Measurements from ENCODE around the gene TMEM164. TPM values are rescaled to one million over a fixed set of nuclear protein-coding genes. Genes with fewer than 3 reads are reported as not detected.

The TMEM164 gene
- total RNA-seq, 1 donor: 7.3 TPM

GRCh38 chrX:110052303-110052702, 49.4 kb downstream of the TMEM164 start:
- no peak for DNase-seq (ENCODE audit: low read depth)
- H3K4me3 ChIP-seq (ENCODE audit: low read depth, low read length): no peak overlapping the region
- TF ChIP-seq, protein P1, sequence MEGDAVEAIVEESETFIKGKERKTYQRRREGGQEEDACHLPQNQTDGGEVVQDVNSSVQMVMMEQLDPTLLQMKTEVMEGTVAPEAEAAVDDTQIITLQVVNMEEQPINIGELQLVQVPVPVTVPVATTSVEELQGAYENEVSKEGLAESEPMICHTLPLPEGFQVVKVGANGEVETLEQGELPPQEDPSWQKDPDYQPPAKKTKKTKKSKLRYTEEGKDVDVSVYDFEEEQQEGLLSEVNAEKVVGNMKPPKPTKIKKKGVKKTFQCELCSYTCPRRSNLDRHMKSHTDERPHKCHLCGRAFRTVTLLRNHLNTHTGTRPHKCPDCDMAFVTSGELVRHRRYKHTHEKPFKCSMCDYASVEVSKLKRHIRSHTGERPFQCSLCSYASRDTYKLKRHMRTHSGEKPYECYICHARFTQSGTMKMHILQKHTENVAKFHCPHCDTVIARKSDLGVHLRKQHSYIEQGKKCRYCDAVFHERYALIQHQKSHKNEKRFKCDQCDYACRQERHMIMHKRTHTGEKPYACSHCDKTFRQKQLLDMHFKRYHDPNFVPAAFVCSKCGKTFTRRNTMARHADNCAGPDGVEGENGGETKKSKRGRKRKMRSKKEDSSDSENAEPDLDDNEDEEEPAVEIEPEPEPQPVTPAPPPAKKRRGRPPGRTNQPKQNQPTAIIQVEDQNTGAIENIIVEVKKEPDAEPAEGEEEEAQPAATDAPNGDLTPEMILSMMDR (IDR thresholded peaks at IDR 0.05; ENCODE audit: insufficient read depth, low read length): no peak

DNA sequence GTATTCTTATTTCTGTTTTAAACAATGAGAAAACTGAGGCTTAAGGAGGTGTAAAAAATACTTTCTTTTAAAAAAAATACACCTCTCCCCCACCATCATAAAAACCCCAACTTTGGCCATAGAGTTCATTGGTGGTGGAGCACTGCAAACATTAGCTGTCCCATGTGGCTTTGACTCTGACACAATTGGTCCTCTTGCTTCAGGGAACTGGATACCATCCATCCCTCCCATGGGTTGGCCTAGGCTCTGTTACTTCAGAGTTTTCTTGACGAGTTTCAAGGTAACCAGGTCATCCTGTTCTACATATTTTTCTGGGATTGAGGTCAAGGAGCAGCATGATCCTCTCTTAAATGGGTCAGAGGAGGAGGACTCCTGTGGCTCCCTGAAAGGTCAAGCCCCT, 50.5 kb downstream of the TMEM164 start:
- H3K4me3 ChIP-seq (ENCODE audit: low read depth, low read length): no peak overlapping the region
- no peak for DNase-seq (ENCODE audit: low read depth)
- TF ChIP-seq, protein P1 (IDR thresholded peaks at IDR 0.05; ENCODE audit: insufficient read depth, low read length): no peak

GRCh38 chrX:110055616-110056015, 52.7 kb downstream of the TMEM164 start:
- TF ChIP-seq, protein P1 (IDR thresholded peaks at IDR 0.05; ENCODE audit: insufficient read depth, low read length): no peak
- no peak for DNase-seq (ENCODE audit: low read depth)
- H3K4me3 ChIP-seq (ENCODE audit: low read depth, low read length): no peak overlapping the region

DNA sequence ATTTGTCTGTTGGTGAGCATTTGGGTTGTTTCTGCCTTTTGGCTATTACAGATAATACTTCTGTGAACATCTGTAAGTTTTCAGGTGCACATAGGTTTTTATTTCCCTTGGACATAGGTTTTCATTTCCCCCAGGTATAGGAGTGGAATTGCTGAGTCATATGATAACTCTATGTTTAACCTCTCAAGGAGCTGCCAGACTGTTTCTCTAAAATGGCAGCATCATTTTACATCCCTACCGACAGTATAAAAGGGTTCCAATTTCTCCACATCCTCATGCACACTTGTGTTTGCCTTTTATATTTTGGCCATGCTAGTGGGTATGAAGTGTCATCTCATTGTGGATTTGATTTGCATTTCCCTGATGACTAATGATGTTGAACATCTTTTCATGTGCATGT, 53.5 kb downstream of the TMEM164 start:
- no peak overlapping the region for H3K4me3 ChIP-seq (ENCODE audit: low read depth, low read length)
- DNase-seq (ENCODE audit: low read depth): no peak
- TF ChIP-seq, protein P1 (IDR thresholded peaks at IDR 0.05; ENCODE audit: insufficient read depth, low read length): no peak

DNA sequence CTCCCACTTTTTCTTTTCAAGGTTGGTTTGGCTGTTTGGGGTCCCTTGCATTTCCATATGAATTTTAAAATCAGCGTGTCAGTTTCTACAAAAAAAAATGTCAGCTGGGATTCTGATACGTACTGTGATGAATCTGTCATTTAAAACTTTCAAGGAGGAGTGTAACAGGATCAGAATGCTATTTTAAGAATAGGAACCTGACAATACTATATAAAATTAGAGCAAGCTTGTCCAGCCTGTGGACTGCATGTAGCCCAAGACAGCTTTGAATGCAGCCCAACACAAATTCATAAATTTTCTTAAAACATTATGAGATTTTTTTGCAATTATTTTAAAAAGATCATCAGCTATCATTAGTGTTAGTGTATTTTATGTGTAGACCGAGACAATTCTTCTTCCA, 56.5 kb downstream of the TMEM164 start:
- H3K4me3 ChIP-seq (ENCODE audit: low read depth, low read length): no peak overlapping the region
- DNase-seq (ENCODE audit: low read depth): no peak
- TF ChIP-seq, protein P1 (IDR thresholded peaks at IDR 0.05; ENCODE audit: insufficient read depth, low read length): no peak

GRCh38 chrX:110060317-110060716, 57.4 kb downstream of the TMEM164 start:
- TF ChIP-seq, protein P1 (IDR thresholded peaks at IDR 0.05; ENCODE audit: insufficient read depth, low read length): no peak
- H3K4me3 ChIP-seq (ENCODE audit: low read depth, low read length): no peak overlapping the region
- no peak for DNase-seq (ENCODE audit: low read depth)

GRCh38 chrX:110060846-110061537, 58.1 kb downstream of the TMEM164 start:
- TF ChIP-seq, protein P1 (IDR thresholded peaks at IDR 0.05; ENCODE audit: insufficient read depth, low read length): no peak
- no peak overlapping the region for H3K4me3 ChIP-seq (ENCODE audit: low read depth, low read length)
- peak; percentile 16 for DNase-seq (ENCODE audit: low read depth)

Data from fibroblast of the aortic adventitia (primary cell).